GM18868 (cell line): ENCODE measurements around the gene FFAR3.

Experiments used
- ATAC-seq: cut with Tn5 transposase; IDR thresholded peaks from one replicate; pipeline ENCODE4 v1.9.1; 2021; ENCODE audit warnings: mild to moderate bottlenecking, moderate library complexity; ENCODE audit not compliant: unreplicated experiment

FFAR3 gene, protein sequence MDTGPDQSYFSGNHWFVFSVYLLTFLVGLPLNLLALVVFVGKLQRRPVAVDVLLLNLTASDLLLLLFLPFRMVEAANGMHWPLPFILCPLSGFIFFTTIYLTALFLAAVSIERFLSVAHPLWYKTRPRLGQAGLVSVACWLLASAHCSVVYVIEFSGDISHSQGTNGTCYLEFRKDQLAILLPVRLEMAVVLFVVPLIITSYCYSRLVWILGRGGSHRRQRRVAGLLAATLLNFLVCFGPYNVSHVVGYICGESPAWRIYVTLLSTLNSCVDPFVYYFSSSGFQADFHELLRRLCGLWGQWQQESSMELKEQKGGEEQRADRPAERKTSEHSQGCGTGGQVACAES

DNA sequence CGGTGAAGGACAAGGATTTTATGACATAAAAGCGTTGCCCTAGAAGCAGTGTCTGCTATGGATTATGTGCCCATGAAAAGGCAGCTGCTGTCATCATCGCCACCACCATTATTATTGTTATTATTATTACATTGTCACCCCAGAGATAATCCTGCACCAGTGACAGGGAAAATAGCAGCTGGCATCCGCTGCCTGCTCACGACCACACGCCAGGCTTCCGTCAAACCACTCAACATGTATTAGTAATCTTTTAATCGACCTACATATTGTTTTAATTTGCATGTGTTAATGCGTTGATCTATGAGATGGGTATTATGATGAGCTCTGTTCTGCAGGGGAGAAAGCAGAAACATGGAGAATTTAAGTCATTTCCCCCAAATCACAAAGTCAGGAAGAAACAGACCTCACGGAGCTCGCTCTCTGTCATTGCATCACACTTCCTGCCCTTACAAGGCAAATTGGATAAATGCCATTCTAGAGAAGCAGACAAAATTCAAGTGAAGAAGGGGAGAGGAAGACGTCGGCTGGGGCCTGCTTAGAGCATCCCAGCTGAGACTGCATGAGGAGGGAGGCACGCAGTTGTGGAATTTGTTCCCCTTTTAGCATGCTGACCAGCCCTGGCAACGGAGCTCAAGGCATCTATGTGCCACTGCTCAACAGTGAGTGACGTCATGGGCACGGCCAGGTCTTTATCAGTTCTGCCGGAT, at the start of gene FFAR3:
FFAR3 (plus strand) TSS at position 594 of the 707 bp plus-strand sequence. CDS start 431 bp downstream, outside the sequence.
- no peak for ATAC-seq

DNA sequence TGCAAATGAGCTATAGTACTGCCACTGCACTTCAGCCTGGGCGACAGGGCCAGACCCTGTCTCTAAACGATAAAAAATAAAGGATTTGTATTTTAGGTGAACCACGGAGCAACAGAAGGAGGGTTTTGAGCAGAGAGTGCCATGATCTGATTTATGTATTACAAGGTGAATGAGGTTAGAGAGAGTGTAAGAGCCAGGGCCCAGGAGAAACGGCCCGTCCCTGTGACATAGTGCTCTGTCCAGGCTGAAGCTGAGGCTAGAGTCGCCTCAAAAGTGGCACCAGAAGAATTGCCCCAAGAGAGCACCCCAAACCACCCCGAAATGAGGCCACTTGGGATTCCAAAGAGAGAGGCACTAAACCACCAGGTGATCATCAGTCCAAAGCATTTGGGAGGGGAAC, 49.4 kb upstream of the FFAR3 start:
- ATAC-seq, result no peak

DNA sequence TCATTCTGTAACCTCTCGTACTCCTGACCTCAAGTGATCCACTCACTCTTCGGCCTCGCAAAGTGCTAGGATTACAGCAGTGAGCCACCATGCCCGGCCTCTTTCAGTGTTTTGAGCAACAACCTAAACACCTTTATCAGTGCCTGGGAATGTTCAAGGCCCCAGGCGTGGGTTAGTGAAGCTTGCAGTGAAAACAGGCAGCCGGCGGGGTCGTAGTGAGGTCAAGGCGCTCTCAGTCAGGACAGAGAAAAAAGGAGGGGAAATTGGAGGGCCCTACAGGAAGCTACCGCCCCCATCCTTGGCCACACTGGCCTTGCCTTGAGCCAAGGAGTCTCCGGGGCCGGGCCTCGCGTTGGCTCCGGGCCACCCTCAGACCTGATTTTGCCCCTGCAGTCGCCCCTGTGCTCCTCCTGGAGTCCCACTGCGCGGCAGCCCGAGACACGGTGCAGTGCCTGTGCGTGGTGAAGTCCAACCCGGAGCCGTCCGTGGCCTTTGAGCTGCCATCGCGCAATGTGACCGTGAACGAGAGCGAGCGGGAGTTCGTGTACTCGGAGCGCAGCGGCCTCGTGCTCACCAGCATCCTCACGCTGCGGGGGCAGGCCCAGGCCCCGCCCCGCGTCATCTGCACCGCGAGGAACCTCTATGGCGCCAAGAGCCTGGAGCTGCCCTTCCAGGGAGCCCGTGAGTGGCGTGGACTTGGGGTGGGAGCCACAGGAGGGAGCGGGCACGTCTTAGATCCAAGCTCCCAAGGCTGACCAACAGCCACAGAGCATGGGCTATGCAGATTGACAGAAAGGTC, 48.6 kb upstream of the FFAR3 start:
- no peak for ATAC-seq

DNA sequence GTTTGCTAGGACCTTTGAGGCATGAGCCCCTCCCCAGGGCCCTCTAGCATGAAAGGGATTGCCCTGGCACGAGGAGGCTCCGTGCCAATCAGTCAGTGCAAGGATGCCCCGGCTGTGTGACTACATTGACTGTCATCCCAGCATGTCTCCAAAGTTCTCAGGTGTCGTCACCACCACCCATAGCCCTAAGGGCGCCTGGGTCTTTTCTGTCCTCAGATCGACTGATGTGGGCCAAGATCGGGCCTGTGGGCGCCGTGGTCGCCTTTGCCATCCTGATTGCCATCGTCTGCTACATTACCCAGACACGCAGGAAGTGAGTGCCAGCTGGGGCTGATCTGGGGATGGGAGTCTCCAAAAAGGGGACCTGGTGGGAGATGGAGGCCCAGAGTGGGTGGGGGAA, 47.9 kb upstream of the FFAR3 start:
- no peak for ATAC-seq

DNA sequence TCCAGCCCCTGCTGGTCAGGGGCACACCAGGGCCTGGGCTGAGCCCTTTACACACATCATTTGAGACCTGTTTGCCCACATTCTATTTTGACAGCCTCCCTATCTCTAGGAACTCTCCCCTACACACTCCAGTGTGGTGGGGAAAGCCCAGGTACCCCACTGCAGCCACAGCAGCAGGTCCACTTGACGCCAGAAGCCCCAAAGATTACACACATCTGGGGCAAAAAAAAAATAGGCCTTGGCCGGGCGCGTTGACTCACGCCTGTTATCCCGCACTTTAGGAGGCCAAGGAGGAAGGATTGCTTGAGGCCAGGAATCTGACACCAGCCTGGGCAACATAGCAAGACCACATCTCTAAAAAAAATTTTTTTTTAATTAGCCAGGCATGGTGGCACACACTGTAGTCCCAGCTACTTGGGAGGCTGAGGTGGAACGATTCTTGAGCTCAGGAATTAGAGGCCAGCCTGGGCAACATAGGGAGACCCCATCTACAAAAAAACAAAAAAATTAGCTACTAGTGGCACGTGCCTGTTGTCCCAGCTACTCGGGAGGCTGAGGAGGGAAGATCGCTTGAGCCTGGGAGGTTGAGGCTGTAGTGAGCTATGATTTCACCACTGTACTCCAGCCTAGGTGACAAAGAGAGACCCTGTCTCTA, 47.3 kb upstream of the FFAR3 start:
- no peak for ATAC-seq

DNA sequence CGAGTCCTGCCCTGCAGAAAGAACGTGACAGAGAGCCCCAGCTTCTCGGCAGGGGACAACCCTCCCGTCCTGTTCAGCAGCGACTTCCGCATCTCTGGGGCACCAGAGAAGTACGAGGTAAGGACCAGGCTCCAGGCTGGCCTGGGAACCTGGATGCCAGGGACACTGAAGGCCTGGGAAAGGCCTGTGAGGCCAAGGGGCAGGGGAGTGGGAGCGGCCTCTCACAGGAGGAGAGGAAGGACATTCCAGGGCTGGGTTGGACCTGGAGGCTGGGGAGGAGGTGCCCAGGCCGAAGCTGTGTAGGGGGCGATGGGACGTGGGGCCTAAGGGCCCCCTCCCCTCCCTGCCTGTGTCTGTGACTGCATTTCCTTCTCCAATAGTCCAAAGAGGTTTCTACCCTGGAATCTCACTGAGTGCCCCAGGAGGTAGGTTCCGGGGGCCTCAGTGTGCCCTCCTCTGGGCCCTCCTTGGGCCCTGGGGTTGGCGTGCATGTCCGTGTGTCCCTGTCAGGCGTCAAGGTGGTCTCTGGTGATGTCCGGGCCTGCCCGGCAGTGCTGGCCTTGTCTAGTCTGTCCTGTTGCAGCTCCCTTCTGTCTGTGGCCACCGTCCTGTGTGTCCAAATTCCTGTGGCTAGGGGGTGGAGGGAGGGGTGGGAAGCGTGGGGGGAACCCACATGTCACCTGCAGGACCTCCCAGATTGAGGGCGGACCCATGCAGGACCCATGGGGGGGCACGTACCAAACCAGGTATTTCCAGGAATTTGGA, 46.2 kb upstream of the FFAR3 start:
- ATAC-seq, result no peak

DNA sequence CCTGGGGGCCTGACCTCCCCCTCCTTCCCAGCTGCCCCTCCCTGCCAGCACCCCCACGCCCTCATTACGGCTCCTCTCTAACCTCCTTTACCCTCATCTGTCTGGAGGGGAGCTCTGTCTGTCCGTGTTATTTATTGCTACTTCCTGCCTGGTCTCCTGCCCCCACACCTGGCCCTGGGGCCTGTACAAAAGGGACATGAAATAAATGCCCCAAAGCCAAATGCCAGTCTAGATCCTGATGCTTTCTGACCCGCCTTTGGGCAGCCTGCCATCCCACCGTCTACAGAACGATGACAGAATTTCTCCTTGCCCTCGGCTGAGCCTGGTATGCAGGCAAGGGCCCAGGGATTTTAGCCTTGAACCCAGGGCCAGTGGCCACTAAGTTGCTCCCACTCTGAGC, 44.7 kb upstream of the FFAR3 start:
- no peak for ATAC-seq

DNA sequence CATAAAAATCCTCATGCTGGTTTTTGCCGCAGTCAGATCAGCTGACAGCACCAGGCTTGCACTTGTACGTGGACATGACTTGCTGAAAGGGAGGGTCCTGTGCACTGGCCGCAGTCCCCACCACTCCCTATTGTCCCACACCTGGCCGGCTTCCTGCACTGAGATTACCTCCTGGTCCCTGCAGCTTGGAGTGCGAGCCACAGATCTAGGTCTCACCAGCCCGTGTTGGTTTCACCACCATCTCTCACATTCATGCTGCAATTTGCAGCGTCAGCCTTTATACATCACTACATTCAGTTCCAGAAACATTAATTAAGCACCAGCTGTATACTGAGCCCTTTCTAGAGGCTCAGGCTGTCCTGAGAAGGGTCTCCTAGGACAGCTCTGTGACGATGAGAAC, 44.2 kb upstream of the FFAR3 start:
- no peak for ATAC-seq

DNA sequence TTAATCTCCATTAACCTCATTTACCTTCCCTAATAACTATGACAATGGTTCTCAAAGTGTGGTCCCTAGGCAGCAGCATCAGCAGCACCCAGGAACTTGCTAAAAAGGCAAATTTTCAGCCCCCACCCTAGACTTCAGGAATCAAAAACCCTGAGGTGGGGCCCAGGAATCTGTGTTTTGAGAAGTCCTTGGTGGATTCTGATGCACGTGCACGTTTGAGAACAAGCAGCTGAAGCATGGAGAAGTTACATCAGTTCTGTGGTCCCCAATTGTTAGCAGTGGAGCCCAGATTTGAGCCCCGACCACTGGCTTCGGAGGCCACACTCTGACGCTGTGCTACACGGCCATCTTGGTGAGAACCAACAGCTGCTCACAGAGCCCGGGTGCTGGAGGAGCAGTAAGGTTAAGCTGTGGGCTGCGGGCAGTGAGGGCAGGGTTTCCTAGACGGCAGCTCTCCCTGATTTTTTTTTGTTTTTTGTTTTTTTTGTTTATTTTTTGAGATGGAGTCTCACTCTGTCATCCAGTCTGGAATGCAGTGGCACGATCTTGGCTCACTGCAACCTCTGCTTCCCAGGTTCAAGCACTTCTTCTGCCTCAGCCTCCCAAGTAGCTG, 43.3 kb upstream of the FFAR3 start:
- no peak for ATAC-seq

DNA sequence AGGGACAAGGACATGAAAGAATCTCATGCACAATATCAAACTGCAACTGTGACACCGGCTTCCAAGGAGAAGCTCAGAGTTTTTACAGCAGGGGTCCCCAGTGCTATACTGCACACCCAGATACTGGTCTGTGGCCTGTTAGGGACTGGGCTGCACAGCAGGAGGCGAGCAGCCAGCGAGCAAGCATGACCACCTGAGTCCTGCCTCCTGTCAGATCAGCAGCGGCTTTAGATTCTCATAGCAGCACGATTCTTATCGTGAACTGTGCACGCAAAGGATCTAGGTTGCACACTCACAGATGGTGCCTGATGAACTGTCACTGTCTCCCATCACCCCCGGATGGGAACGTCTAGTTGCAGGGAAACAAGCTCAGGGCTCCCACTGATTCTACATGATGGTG, 42.4 kb upstream of the FFAR3 start:
- no peak for ATAC-seq

DNA sequence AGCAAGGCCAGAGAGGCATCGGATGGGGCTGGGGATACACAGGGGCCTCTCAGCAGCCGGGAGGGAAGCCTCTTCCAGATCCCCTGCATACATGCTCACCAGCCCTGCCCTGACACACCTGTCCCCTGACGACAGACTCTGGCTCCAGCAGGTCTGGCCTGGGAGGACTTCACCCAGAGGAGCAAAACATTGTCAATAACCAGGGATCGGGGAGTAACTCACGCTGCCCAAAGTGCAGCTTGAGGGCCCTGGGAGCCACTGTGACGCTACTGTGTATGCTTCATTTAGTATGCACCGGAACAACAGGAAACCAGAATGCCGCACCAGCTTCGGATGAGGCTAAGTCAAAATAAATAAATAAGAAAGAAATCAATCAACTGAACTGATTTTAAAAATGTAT, 41.7 kb upstream of the FFAR3 start:
- no peak for ATAC-seq

DNA sequence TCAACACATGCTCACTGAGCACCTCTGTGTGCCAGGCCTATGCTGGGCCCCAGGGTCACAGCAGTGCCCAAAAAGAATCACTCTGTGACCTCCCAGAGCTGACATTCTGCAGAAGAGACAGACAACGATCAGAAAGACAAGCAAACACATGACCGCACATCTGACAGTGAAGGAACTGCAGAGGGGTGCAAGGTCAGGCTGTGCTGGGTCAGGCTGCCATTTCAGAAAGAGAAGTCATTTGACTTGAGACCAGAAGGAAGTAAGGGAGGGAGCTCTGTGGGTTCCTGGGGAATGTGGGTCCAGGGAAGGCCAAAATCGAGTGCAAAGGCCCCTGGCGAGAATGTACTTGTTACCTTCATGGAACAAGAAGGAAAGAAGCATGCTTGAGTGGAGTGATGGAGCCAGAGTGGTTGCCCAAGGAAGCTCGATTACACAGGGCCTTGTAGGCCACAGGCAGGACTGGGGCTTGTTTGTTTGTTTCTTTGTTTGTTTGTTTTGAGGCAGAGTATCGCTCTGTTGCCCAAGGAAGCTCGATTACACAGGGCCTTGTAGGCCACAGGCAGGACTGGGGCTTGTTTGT, 40.7 kb upstream of the FFAR3 start:
- ATAC-seq, result no peak

DNA sequence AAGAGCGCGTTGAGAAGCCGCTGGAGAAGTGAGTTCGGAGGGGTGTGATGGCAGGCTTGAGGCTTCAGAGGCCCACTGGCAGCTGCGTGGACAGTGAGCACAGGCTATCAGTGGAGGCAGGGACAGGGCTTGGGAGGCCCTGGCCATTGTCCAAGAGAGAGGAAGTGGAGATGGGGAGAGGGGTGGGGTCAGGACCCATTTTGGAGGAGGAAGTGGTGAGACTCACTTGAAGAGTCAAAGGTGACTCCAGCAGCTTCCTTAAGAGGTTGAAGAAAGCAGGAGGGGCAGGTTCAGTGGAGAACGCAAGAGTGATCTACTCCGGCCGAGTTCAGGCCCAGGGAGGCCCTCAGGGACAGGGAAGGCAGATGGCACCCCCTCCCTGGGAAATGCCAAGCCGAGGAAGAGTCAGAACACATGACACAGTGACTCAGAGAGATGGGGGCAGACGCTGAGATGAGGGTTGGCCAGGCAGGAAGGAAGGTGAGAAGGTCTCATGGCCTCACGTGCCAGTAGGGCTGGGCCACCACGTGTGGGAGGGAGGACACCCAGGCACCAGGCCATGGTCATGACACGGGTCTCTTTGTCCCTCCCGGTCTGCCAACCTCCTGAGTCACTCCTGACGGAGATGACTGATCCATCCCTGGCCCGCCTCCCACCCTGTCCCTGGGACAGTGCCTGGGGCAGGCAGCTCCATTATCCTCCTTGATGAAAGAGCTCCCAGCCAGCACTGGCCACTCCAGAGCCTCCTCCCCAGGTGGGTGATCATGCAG, 39.4 kb upstream of the FFAR3 start:
- no peak for ATAC-seq

DNA sequence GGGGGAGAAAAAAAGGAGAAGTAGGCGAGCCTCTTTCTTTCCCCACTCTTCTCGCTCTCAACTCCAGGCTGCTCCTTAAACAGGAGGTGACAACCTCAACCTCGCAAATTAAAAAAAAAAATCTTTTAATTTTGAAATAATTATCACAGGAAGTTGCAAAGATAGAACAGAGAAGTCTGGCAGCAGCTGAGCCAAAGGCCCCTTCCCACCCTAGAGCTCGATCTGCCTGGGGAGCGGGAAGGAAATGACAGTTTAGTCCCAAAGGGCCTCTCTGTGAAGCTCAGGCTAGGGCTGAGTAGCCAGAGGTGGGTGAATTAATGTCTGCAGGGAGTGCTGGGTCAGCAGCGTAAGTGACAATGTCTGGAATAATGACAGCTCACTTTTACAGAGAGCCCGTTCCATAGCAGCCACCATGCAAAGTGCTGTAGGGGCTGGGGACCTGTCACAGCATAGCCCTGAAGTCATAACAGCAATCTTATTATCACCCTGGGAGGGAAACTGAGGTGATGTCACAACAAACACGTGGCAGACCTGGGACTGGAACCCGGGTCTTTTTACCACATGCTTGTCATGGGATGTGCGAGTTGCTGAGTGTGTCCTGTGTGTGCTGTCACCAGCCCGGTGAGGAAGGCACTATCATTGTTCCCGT, 38.1 kb upstream of the FFAR3 start:
- no peak for ATAC-seq

DNA sequence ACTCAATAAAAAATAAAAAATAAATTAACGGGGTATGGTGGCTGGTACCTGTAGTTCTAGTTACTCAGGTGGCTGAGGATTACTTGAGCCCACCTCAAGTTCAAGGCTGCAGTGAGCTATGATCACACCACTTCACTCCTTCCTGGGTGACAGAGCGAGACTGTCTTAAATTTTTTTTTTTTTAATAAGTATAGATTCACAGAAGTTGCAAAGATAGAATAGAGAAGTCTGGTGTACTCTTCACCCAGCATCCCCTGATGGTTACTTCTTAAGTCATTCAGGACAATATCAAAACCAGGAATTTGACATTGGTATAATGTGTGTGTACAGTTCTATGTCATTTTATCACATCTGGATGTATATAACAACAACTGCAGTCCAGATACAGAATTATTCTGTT, 37.0 kb upstream of the FFAR3 start:
- no peak for ATAC-seq

DNA sequence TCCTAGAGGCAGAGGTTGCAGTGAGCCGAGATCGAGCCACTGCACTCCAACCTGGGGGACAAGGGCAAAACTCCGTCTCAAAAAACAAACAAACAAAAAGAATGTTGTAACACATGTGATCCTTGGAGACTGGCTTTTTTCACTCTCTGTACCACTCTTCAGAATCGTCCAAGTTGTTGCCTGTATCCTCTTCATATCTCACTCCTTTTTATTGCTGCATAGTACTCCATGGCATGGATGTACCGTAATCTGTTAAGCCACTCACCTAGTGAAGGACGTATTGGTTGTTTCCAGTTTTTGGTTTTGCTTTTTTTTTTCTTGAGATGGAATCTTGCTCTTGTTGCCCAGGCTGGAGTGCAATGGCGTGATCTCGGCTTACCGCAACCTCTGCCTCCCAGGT, 36.2 kb upstream of the FFAR3 start:
- ATAC-seq, result no peak

DNA sequence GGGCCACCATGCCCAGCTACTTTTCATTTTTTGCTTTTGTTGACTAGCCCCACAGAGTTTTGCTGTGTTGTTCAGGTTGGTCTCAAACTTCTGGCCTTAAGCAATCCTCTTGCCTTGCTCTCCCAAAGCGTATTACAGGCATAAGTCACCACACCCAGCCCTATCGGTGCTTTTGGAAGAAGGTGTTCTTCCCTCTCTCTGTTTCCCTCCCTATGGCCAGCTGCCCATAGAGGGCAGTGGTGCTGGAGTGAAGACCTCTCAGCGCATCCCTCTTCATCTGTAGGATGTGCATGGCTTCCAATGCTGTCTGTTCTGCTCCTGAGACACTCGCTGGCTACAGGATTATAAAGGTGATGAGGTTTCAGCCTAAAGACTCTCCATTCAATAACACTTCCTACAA, 30.6 kb upstream of the FFAR3 start:
- ATAC-seq, result no peak

DNA sequence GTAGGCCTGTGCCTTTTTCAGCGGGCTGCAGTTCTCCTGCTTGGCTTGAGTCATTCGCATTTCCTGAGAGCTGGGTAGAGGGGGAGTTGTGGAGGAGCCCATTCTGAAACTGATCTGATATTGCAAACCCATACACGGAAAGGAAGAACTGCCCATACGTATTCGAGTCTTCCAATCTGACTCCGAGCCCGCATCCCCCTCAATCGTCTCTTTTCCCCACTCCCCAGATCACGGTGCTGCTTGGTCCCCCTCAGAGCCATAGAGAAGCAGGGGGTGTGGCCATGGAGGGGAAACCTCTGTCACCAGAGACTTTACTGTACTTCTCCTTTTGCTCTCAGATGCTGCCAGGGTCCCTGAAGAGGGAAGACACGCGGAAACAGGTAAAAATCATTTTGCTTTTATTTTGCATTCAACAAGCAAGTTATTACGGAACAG, 29.4 kb upstream of the FFAR3 start, which contains the start of gene CD22:
CD22 (plus strand) TSS at position 337 of the 435 bp plus-strand sequence. CDS start 2,854 bp downstream, outside the sequence.
- no peak for ATAC-seq
